NCI-H187 (cell line): Measurements from ENCODE around the gene RYR3.

Experiments
- DNase-seq, 2 experiments: peaks; one replicate each; lab custom pipeline; 2025; lab: John Stamatoyannopoulos, UW

RYR3 gene

DNA sequence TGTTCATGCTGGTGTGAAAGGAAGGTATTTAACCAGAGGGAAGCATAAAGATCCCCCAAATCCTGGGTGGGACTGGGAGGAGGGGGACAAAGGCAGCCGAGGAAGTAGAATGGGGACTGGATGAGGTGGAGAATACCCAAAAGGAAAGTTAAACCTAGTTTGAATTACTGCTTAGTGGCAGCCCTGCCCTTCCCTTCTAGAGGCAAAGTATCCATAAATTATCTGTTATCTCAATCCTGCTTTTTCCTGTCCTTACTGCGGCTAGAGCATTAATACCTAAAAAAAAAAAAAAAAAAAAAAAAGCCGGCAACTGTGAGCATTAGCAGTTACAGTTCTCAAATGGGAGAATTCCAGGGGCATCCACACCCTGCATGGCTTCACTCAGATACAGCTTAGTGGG is 139.0 kb downstream of the RYR3 start:
- no peak for DNase-seq

DNA sequence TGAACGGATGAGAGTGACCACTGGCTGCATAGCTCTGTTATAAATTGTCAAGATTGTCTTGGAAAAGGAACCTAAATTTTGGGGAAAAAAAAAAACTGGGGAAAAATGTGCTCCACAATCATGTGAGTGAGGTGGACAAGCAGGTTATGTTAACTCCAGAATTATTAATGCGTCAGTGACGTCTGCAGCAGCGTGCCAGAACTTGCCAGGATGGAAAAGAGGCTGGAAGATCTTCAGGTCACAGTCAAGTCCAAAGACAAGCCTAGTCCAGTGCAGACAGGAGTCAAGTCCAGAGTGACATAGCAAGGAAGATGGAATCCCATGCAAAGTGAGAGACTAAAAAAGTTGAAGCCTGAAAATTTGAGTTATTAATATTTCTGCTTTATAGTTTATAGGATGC is 140.6 kb downstream of the RYR3 start:
- no peak for DNase-seq

DNA sequence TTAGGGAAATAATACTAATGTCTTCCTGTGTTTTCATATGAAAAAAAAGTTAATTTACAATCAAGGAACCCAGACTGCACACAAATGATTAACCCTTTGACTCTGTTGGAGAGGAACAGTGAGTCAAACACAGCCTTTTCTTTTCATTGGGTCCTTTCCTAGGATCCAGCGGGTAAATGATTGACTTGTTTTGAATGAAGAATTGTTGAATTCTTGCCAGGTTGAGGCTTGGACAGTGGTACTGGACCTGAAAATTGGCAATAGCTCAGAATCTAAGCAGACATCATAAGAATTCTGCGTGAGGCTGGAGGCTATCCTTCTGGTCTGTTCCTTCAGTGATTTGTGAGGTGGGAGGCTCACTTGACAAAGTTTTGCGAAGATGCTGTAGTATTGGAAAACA is 143.0 kb downstream of the RYR3 start:
- DNase-seq = no peak

GRCh38 chr15:33454346-33454745 is 143.6 kb downstream of the RYR3 start:
- DNase-seq = no peak

GRCh38 chr15:33454996-33455395 is 144.2 kb downstream of the RYR3 start:
- DNase-seq = no peak

- no peak for DNase-seq
These were observed 147.7 kb downstream of the RYR3 start for GRCh38 chr15:33458421-33458820.

DNA sequence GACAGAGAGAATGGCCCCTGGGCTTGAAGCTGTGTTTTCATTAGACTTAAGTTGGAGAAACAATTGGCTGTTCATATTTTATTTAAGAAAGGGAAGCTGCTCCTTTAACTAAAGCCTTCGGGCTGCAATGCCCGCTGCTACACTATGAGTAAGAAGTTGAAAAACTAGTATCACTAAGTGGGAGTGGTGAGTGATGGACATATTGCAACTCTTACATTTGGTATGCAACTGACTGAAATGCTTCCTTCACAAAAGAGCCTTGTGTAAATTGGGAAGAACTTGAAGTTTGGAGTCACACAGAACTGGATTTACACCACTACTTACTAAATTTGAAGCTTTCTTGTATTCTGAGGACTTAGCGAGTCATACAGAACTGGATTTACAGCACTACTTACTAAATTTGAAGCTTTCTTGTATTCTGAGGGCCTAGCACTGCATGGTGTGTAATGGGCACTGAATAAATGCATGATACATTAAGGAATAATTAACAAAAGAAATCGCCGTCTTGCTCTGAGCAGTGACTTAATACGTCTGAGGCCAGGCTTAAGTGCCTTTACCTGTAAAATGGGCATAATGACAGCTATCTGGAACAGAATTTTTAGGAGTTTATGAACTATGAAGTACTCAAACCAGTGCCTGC is 149.5 kb downstream of the RYR3 start:
- no peak for DNase-seq

DNA sequence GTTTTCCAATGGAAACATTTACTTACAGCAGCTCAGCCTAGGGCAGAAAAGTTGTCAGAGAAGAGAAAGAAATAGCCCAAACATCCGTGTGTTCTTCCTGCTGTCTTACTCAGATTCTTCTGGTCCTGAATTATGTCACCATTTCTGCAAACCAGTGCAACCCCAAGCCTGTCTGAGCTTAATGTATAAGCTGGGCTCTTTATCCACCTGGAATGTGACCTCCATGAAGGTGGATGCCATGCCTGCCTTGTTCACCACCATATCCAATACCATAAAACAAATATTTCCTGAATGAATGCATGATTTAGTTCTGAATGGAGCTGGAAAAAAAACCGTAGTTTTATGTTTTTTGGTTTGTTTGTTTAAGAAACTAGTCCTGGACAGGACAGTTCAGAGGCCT is 150.9 kb downstream of the RYR3 start:
- no peak for DNase-seq

GRCh38 chr15:33467146-33467815 is 156.5 kb downstream of the RYR3 start:
- no peak for DNase-seq

DNA sequence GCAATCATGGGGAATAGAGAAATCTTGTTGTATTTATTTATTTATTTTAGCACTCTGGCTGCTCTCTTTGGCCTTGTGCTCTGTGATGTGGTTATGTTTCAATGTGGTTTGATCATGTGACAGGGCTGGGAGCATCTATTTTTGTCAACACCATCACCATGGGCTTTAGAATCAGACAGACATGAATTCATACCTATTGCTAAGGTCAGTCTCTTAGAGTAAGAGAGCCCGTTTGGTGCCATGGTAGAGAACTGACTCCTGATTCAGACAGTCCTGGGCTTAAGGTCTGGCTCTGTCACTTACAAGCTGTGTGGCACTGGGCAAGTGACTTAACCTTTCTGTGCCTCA is 157.0 kb downstream of the RYR3 start:
- no peak for DNase-seq

- DNase-seq = no peak
These were observed 158.0 kb downstream of the RYR3 start for GRCh38 chr15:33468740-33469139.

- DNase-seq = no peak
These were observed 162.2 kb downstream of the RYR3 start for GRCh38 chr15:33473005-33473404.

DNA sequence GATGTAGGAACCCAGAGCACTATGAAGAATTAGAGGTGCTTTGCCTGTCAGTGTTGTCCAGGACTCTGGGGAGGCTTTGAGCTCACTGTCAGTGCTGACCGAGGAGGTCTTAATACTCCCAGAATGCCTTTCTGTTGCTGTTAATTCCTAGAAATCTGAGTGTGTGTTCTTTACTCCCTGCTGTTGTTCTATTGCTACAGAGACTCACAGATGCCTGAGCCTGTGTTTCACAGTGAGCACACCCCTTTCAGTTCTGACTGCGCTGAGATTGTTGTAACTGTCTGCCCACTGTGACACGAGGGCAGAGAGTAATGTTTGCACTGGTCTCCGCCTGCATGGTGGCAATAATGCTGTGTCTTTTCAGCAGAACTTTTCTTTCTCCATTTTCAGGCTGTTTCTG is 162.9 kb downstream of the RYR3 start:
- DNase-seq = no peak

DNA sequence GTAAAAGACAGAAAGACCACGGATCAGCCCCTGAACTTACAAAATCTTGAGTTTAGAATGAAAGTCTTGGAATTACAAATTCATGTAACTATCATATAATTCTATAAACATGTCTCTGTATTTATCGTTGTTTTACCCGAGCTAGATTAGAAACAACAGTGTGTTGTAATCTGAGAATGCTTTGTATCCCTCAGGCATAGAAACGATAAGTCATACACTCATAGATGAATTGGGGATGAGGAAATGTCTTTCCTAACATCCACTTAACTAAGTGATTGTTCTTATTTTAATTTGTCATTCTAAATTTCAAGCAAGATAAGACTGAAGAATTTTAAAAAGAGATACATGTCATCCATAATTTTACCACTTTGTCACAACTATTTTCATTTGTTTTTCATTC is 165.3 kb downstream of the RYR3 start:
- DNase-seq = no peak

- DNase-seq = no peak
These were observed 166.1 kb downstream of the RYR3 start for GRCh38 chr15:33476908-33477307.

GRCh38 chr15:33489335-33489734 is 178.6 kb downstream of the RYR3 start:
- DNase-seq = no peak

DNA sequence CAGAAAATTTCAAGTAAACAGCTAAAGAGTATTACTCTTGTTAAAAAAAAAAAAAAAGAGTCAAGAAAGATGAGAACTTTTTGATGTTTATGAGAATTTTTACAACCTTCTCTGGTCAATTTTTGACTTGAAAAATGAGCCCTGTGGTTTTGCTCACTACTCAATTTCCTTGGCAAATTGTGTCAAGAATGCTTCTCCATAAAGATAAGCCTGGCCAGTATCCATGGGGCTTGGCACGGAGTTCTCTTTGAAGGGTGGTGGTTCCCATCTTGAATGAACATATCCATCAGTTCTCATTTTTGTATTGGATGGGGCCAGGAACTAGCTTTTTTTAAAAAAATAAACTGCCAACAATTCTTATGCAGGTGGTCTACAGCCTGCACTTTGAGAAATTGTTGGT is 179.9 kb downstream of the RYR3 start:
- no peak for DNase-seq

DNA sequence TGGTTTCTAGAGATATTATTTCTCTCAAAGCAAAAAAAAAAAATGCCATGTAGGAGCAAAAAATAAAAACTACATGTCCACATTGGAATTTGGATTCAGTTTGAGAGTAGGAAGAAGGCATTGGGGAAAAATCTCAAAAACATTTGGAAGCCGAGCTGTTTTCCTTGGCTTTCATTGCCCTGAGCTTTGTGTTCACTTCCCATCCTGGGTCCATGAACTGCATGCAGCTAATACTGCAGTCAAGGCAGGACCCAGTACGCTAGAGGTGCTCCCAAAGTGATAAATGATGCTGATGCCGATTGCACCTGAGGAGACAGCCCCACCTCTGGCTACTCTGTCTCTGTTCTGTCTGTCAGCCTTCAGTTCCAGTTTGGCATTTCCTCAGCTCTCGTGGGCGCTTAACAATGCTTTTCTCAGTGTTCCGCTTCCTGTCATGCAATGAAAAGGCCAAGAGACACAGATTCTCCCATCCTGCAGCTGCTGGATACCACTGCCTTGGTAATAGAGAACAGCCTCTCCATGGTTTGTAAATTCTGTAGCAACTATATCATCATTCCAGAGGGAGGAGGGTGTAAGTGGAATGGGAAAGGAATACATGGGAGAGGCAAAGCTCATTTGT is 181.8 kb downstream of the RYR3 start:
- DNase-seq = no peak

- DNase-seq = no peak
These were observed 183.5 kb downstream of the RYR3 start for GRCh38 chr15:33494306-33494705.

- no peak for DNase-seq
These were observed 189.8 kb downstream of the RYR3 start for GRCh38 chr15:33500432-33501195.

DNA sequence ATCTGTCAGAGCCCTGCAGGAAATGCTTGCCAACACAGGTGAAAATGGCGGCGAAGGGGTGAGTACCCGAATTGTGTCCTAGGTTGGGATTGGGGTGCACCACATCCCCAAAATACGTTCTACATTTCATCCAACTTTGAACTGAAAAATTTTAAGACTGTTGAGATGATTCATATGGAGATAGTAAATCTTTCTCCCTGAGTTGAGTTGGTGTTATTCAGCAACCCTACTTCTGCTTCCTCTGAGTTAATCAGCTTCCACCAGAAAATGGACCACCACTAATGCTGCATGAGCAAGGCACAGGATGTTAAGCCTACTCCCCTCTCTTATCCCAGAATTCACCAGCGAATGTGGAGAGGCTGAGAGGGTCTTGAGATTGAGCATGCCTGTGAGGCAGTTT is 192.9 kb downstream of the RYR3 start:
- DNase-seq = no peak

- no peak for DNase-seq
These were observed 196.1 kb downstream of the RYR3 start for GRCh38 chr15:33506781-33507296.

GRCh38 chr15:33508703-33509102 is 197.9 kb downstream of the RYR3 start:
- DNase-seq = no peak
